Left lung (tissue), 10 donors: Measurements from ENCODE around the gene CCNL2. TPM values are rescaled to one million over a fixed set of nuclear protein-coding genes. Genes with fewer than 3 reads are reported as not detected.

Experiments
- ATAC-seq: fragments of 200-7000 bp; cut with Tn5 transposase; one replicate; pipeline ENCODE4 v1.9.1; 2020; ENCODE audit warnings: moderate library complexity
- DNase-seq, 4 donors: peaks; one replicate each; pipeline ENCODE4 v3.0.0-alpha.2; 2013 to 2020
- H3K27ac ChIP-seq, 2 donors: fragments of 200-600 bp; sonication (generic) in 1 of 2; one replicate each; pipeline versions ENCODE4 v1.5.0 to v1.8.0; 2020 to 2021
- H3K27me3 ChIP-seq, 2 donors: fragments of 200-600 bp; sonication (generic) in 1 of 2; one replicate each; pipeline versions ENCODE4 v1.5.0 to v1.8.0; 2020 to 2021
- H3K36me3 ChIP-seq, 2 donors: fragments of 200-600 bp; sonication (generic) in 1 of 2; one replicate each; pipeline versions ENCODE4 v1.5.0 to v1.8.0; 2020 to 2021
- H3K4me1 ChIP-seq, 2 donors: fragments of 200-600 bp; one replicate each; pipeline ENCODE4 v1.8.0; 2021
- H3K4me3 ChIP-seq, 2 donors: fragments of 200-600 bp; sonication (generic) in 1 of 2; one replicate each; pipeline versions ENCODE4 v1.5.0 to v1.8.0; 2020 to 2021; ENCODE audit warnings: mild to moderate bottlenecking in 1 of 2
- H3K9me3 ChIP-seq, 2 donors: fragments of 200-600 bp; sonication (generic) in 1 of 2; one replicate each; pipeline versions ENCODE4 v1.5.0 to v1.8.0; 2020 to 2021
- intact Hi-C, 2 donors: fragments of 100-400 bp; cut with DNase I; formaldehyde crosslinking; loops; one replicate each; pipeline versions ENCODE4 v1.11.2 to v1.14.2; 2022
- polyA plus RNA-seq, 6 donors: library from polyadenylated mRNA; unstranded; fragments of 120-200 nt; gene quantifications; one replicate each; pipeline ENCODE4 v1.2.1, GENCODE V29; 2013; ENCODE audit not compliant: insufficient read length in 6 of 6
- total RNA-seq, 2 donors: library from RNA; stranded (reverse); fragmentation: NEBNext Ultra II Directional; extraction: Animal tissue kit (Norgen Biotek cat#: 25700); gene quantifications; one replicate each; pipeline ENCODE4 v1.2.1, GENCODE V29; 2021
- TF ChIP-seq, protein P1 (sequence below), 2 donors: fragments of 200-600 bp; sonication (generic) in 1 of 2; IDR thresholded peaks; one replicate each; pipeline versions ENCODE4 v1.5.0 to v1.8.0; 2021; ENCODE audit warnings: antibody characterized with exemption in 2 of 2
- donor health status: DM: no; HTN: yes; CAD: no.
- donor health status: DM: no; HTN: no; CAD: no.

CCNL2 gene
- total and polyA plus RNA-seq, 8 donors, result 142 to 405 (median 310) TPM

DNA sequence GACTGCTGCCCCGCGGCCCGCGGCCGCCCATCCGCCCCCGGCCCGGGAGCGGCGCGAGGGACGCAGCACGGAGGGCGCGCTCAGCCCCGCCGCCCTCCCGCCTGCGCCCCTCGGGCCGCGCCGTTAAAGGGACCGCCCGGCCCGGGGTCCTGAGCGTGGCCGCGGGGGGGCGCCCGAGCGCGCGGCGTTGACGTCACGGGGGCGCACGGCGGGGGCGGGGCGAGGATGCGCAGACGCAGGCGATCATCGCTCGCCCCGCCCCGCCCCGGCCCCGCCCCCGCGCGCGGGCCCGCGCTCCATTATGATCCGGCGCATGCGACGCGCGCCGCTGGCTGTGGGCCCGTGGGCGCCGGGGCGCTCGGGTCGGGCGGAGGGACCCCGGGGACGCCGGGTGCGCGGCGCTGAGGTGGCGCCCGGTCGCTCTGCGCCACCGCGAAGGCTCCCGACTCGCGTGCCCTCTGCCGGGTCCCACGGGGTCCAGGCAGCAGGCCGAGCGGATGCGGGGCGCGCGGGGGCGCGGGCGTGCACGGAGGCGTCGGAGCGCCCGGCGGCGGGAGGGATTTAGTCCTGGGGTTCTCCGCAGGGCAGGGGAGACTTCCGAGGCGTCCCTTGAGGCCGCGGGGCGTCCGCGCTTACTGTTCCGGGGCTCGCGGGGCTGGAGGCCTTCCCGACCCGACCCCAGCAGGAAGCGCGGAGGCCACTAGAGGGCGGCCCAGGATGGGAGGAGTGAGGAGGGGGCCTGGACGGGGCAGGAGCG, 49.7 kb downstream of the CCNL2 start, which contains the start of gene DVL1:
DVL1 (minus strand) TSS at position 163 of the 757 bp plus-strand sequence. CDS start 353 bp downstream, outside the sequence.
- TF ChIP-seq, protein P1, sequence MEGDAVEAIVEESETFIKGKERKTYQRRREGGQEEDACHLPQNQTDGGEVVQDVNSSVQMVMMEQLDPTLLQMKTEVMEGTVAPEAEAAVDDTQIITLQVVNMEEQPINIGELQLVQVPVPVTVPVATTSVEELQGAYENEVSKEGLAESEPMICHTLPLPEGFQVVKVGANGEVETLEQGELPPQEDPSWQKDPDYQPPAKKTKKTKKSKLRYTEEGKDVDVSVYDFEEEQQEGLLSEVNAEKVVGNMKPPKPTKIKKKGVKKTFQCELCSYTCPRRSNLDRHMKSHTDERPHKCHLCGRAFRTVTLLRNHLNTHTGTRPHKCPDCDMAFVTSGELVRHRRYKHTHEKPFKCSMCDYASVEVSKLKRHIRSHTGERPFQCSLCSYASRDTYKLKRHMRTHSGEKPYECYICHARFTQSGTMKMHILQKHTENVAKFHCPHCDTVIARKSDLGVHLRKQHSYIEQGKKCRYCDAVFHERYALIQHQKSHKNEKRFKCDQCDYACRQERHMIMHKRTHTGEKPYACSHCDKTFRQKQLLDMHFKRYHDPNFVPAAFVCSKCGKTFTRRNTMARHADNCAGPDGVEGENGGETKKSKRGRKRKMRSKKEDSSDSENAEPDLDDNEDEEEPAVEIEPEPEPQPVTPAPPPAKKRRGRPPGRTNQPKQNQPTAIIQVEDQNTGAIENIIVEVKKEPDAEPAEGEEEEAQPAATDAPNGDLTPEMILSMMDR (IDR thresholded peaks at IDR 0.05), result peak in 1 of 2 donors; percentile 39
- intact Hi-C loops, result no loop called here
- Histone ChIP-seq H3K36me3 (no peaks in the 10 kb centered on the region), H3K27me3 (peaks cover 13 to 32% of the 10 kb centered on the region in 2 donors), H3K4me3 (peak within 1 kb of the TSS; percentile 55 to 63), H3K4me1 (peaks cover 21 to 69% of the 10 kb centered on the region in 2 donors), H3K27ac (peak within 1 kb of the TSS; percentile 73 to 78), H3K9me3 (no peaks in the 10 kb centered on the region)
- DNase-seq, result peak; percentile 67 to 88 (median 80)
- peak; percentile 20 for ATAC-seq

DNA sequence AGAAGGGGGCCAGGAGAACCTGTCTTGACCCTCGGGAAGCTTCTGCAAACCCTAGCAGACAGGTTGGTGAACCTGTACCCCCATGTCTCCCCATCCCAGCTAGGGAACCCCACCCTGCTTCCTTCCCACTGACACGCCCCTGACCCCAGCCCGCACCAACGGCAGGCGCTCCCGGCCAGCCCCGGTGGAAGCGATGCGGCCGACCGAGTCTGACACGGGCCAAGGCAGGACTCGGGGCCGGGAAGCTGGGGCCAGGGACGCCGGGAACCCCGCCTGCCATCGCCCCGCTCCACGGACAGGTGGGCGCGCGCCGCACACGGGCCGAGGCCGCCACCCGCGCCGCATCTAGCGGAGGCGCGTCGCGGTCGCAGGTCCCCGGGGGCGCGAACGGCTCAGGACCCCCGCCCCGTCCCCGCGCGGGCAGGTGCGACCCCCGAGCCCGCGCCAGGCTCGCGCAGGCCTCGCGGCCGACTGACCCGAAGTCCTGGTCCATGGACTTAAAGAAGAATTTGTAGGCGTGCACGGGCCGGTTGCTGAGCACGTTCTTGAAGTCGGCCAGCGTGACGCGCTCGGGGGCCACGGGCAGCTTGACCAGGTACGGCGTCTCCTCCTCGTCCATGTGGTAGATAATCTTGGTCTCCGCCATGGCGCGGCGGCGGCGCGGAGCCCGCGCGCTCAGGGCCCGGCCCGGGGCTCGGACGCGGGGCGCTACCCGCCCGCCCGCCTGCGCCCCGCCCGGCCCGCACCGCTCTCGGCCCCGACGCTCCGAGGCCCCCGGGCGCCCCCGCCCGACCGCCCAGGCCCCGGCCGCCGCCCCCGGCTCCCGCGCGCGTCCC, 50.5 kb downstream of the CCNL2 start:
- DNase-seq (peak in 2 of 4 donors; percentile 36 to 85), ATAC-seq (no peak)
- peak overlapping the region; percentile 59 to 61 for H3K27ac ChIP-seq
- peak overlapping the region; percentile 55 to 63 for H3K4me3 ChIP-seq
- no peaks in the 10 kb centered on the region for H3K36me3 ChIP-seq
- peaks cover 6 to 24% of the 10 kb centered on the region in 2 donors for H3K27me3 ChIP-seq
- TF ChIP-seq, protein P1 (IDR thresholded peaks at IDR 0.05), result no peak
- H3K4me1 ChIP-seq, result peaks cover 21 to 70% of the 10 kb centered on the region in 2 donors
- intact Hi-C loops, result no loop called here
- no peaks in the 10 kb centered on the region for H3K9me3 ChIP-seq

GRCh38 chr1:1347663-1348419, 51.3 kb downstream of the CCNL2 start:
- no peaks in the 10 kb centered on the region for H3K36me3 ChIP-seq
- TF ChIP-seq, protein P1 (IDR thresholded peaks at IDR 0.05), result no peak
- H3K27me3 ChIP-seq, result peaks cover 0 to 16% of the 10 kb centered on the region in 2 donors
- peak overlapping the region; percentile 55 to 63 for H3K4me3 ChIP-seq
- DNase-seq, result peak in 2 of 4 donors; percentile 70 to 84
- H3K9me3 ChIP-seq, result no peaks in the 10 kb centered on the region
- peak; percentile 62 for ATAC-seq
- intact Hi-C loops, result no loop called here
- peak overlapping the region; percentile 59 to 61 for H3K27ac ChIP-seq
- H3K4me1 ChIP-seq, result peaks cover 21 to 62% of the 10 kb centered on the region in 2 donors

GRCh38 chr1:1347026-1347595, 52.0 kb downstream of the CCNL2 start:
- Histone ChIP-seq H3K9me3 (no peaks in the 10 kb centered on the region), H3K27ac (peak overlapping the region; percentile 59 to 61), H3K4me3 (peak overlapping the region; percentile 55 to 63), H3K27me3 (peaks cover 0 to 8% of the 10 kb centered on the region in 2 donors), H3K36me3 (peaks cover 0 to under 1% of the 10 kb centered on the region in 2 donors), H3K4me1 (peaks cover 21 to 56% of the 10 kb centered on the region in 2 donors)
- DNase-seq, result peak in 1 of 4 donors; percentile 75
- no peak for ATAC-seq
- intact Hi-C loops, result no loop called here
- TF ChIP-seq, protein P1 (IDR thresholded peaks at IDR 0.05), result no peak
